ENCODE data around the gene EPPIN.
"Not testable (repeated sequence)": the region's sequence is repeated elsewhere in the genome, so short reads cannot be mapped to it uniquely, and the experiment has no call there.

Gene EPPIN

DNA sequence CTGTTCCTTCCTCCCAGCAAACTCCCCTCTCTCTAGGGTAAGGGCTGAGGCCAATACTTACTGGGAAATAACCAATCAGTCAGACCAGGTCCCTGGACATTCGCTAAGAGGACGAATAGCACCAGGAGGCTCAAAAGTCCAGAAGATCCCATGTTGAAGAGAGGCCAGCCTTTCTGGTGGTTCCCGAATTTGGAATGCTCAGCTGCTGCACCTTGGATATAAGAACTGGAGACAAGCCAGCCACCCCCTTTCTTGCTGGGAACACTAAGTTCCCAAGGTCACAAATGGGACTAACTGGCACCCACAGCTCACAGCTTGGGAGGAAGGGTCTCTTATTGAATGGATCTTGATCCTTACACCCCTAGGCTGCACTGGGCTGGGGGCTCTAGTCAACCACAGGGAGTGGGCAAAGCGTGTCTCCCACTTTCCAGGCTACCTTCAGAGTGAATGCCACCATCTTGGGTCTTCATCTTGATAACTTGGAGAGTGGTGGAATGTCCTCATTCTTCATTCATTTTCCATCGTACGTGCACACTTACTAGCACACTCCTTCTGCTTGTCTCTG lies at the start of gene EPPIN:
TSS of gene EPPIN (minus strand) at position 196 of the 565 bp plus-strand sequence. CDS start at position 152, 44 bp downstream.
- DNase-seq, result no peak

DNA sequence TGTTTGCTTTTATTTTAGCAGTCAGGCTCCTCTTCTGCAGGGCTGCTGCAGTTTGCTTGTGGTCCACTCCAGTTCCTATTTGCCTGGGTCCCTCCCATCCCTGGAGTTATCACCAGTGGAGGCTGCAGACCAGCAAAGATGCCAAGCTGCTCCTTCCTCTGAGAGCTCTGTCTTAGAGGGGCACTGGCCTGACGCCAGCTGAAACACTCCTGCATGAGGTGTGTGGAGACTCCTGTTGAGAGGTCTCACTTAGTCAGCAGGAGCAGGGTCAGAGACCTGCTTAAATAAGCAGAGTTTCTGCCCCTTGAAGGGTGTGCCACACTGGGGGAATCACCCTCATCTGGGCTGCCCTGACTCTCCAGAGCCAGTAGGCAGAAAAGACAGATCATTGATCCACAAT lies 48.0 kb upstream of the EPPIN start:
- DNase-seq, result no peak

DNA sequence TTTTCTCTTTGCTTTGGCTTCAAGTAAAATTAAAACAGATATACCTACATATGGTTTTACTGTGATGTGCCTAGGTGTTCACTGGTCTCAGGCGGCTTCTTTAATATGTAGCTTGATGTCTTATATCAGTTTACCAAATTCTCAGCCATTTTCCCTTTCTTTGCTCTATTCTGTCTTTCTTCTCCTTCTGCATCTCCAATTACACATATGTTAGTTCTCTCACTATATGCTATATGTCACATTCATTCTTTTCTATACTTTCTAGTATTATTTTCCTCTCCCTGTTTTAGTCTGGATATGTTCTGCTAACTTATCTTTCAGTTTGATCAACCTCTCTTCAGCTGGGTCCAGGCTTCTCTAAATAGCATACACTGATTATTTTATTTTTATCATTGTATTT lies 46.3 kb upstream of the EPPIN start:
- no peak for DNase-seq

DNA sequence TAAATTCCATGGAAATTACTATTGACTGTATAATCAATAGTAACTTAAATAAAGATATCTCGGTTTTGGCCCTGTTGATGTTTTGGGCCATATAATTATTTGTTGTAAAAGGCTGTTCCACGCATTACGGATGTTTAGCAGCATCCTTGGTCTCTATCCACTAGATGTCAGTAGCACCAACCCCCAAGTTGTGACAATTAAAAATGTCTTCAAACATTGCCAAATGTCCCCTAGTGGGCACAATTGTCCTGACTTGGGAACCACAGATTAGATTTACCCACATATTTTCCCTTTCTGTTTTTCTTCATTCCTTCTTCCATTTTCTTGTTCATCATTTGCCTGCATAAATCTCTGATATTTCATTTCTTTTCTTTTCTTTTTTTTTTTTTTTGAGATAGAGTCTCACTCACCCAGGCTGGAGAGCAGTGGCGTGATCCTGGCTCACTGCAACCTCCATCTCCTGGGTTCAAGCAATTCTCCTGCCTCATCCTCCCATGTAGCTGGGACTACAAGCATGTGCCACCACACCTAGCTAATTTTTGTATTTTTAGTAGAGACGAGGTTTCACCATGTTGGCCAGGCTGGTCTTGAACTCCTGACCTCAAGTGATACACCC lies 45.5 kb upstream of the EPPIN start:
- peak; percentile 72 to 79 for DNase-seq

DNA sequence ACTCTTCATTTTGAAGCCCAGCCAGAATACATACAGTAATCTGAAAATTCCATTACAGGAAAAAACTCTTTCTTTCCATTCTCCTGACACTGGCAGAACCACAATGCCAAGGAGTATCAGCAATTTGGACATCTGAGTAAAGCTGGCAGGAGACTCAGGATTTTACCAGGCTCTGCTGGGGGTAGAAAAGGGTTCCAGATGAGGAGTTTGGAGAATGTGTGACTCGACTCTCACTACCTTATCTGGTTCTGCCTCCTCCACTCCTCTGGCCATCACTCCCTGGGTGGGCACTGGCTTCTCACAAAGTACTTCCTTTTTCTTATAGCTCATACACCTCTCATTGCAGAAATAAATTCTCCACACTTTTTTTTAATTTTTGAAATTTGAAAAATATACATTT lies 42.5 kb upstream of the EPPIN start:
- no peak for DNase-seq

DNA sequence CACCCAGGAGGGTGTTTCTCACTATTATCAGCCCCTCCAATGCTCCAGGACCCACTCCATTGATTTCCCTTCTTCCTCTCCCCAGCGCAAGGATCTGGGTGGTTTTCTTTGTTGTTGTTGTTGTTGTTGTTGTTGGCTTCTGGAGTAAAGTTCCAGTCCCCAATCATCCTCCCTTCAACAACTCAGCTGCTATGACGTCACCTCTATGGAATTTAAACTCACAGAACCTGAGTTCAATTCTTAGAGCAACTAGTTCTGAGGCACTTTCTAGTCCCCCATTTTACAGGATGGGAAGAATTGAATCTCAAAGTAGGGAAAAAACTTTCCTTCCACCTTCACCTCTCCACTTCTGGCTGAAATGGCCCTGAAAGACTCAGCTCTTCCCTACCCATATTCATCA lies 41.6 kb upstream of the EPPIN start:
- no peak for DNase-seq

DNA sequence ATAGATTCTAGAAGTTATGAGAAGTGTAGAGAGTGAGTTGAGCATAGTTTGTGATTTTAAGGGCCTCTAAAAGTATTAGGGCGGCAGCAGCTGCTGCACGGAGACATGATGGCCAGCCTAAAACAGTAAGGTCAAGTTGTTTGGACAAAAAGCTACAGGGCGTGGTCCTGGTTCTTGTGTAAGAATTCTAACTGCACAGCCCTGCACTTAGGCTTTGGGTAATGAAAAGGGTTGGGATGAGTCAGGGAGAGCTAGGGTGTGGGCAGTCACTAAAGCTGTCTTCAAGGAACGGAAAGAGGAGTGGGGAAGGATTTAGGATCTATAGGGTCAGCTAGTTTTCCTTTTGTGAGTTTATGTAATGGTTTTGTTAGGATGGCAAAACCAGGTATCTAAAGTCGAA lies 38.8 kb upstream of the EPPIN start:
- DNase-seq, result not testable (repeated sequence)

DNA sequence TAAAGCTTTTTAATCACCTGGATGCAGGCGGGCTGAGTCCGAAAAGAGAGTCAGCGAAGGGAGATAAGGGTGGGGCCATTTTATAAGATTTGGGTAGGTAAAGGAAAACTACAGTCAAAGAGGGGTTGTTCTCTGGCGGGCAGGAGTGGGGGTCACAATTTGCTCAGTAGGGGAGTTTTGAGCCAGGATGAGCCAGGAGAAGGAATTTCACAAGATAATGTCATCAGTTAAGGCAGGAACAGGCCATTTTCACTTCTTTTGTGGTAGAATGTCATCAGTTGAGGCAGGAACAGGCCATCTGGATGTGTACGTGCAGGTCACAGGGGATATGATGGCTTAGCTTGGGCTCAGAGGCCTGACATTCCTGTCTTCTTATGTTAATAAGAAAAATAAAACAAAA lies 37.1 kb upstream of the EPPIN start:
- not testable (repeated sequence) for DNase-seq

DNA sequence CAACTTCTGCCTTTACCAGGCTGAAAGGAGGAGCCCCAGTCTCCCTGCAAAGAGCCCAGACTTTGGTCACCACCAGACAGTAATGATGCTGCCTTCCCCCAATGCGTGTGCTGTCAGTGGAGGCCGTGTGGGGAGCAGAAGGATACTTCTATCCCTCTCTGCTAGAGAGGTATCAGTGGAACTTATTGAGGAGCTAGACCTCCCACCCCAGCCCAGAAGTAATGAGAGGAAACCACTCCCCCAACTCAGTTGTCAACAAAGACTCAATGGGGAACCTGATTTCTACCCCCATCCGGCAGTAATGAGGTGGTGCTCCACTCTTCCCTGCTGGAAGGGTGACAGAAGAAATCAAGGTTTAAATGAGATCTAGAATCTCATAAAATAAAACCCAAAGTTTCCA lies 36.3 kb upstream of the EPPIN start:
- DNase-seq, result no peak

DNA sequence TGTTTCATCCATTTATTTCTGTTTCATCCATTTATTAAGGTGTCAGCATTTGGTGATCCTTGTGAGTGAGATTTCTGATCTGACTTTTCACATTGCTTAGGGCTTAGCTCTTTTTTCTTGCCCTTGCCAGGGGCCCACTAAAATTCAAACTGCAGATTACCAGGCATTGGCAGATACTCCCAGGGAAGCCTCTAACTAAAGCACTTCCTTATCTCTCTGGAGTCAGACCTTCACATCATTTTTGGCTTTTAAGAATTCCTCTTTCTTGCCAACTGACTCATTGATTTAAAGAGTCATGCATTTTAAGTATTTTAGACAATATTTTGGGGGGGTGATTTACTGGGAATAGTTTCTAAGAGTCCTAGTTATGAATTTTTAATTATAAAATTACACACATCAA lies 34.5 kb upstream of the EPPIN start:
- no peak for DNase-seq

DNA sequence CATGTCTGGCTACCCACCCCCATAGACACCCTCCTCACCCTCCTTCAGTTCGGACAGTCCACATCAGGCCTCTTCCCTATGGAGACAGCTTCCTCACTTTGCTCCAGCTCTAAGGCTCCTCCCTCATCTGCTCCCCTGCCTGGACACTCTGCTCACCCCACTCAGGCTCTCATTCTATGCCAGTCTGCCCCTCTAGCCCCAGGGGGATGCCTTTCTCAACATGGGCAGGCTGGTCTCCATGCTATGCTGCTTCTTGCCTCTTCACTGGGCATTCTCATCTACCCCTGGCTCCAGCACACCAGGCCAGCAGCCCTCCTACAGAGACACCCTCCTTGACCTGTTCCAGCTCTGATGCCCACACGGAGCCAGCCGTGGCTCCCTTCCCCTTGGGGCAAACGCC lies 32.0 kb upstream of the EPPIN start, which contains the start of gene WFDC8:
TSS of gene WFDC8 (minus strand) at position 101 of the 400 bp plus-strand sequence. CDS start at position 64, 37 bp downstream.
- DNase-seq, result no peak

DNA sequence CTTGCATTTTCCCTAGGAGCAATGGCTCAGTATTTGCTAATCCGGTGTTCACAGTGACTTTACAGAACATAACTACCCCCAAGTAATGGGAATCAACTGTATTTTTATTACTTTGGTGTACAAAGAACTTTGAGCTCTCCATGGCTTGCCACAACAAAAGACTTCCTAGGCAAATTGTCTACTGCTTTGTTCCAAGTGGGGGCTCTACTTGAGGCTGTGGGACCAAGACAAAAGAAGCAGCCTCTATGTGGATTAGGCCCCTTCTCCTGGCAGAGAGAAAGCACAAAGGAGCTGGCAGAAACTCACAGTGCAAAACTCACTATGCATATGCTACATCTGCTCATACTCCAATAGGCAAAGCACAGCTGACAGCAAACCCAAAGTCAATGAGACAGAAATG lies 31.0 kb upstream of the EPPIN start:
- DNase-seq, result no peak

DNA sequence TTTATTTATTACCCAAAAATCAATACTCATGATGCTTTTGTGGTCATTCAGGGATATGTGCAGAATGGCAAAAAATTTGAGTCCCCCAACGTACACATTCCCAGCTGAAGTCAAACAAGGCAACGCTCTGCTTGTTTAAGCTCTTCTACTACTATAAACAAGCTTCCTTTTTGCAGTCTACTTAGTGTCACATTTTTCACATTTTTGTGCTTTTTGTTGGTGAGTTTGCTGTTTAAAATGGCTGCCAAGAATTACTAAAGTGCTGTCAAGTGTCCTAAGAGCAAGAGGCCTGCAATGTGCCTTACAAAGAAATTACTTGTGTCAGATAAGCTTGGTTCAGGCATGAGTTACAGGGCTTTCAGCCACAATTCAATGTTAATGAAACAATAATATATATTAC lies 29.8 kb upstream of the EPPIN start:
- no peak for DNase-seq

DNA sequence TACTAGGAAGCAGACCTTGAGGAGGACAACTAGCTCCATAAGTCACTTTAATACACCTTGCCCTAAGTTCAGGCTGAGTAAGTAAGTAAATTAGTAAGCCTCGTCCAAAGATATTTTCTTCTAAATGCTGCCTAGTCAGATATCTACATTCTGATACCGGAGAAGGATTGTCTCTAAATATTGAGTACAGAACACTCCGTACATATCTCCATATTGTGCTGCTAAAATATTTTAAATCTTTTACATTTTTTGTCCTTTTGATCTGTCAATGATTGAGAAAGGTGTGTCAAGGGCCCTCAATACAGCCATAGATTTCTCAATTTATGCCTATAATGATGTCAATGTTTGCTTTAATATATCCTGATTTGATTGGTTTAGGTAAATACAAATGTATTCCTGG lies 28.7 kb upstream of the EPPIN start:
- DNase-seq, result no peak

DNA sequence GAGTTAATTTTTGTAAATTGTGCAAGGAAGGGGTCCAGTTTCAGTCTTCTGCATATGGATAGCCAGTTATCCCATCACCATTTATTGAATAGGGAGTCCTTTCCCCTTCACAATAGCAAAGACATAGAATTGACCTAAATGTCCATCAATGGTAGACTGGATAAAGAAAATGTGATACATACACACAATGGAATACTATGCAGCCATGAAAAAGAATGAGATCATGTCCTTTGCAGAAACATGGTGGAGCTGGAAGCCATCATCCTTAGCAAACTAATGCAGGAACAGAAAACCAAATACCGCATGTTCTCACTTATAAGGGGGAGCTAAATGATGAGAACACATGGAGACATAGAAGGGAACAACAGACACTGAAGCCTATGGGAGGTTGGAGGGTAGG lies 22.4 kb upstream of the EPPIN start:
- not testable (repeated sequence) for DNase-seq

DNA sequence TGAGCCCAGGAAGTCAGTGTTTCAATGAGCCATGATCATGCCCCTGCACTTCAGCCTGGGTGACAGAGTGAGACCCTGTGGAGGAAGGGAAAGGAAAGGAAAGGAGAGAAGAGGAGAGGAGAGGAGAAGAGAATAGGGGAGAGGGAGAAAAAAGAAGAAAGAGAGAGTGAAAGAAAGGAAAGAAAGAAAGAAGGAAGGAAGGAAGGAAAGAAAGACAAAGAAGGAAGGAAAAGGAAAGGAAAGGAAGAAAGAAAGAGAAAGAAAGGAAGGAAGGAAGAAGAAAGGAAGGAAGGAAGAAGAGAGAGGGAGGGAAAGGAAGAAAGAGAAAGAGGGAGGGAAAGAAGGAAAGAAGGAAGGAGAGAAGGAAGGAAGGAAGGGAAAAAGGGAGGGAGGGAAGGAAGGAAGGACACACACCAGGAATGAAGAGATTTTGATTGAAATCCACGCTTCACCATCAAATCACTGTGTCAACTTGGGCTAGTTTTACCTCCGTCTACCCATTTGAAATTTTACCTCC lies 17.6 kb upstream of the EPPIN start:
- DNase-seq, result no peak

DNA sequence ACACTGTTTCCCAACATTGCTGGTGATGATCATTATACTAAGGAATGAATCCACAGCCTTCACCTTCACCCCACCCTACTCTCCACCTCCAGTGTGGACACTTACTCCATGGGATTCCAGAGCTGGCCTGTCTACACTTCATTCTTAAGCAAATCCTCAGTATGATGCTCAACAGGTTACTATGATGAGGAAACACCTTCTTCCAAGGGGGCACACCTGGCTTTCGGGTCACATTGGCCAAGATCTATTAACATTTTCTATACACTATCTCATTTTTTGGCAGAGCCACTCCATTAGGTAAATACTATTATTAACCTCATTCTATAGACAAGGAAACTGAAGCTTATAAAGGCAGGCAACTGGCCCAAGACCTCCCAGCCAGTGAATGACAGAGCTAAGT lies 8.0 kb upstream of the EPPIN start:
- no peak for DNase-seq

DNA sequence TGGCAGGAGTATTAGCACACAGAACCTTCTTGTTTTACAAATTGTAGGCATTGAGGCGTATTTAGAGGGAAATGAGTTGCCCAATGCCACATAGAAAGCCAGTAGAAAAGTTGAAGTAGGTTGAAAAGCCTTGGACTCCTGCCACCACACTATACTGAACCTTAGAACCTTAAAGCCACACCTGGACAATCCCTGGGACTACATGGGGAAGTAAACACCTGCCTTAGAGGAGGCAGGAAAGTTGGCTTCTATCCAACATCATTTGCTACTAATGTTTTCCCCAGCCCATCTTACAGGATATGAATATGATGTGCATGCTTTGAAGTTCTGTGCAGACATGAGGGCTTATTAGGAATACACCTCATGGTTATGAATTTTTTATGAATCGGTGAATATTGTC lies 5.3 kb upstream of the EPPIN start:
- DNase-seq, result no peak

DNA sequence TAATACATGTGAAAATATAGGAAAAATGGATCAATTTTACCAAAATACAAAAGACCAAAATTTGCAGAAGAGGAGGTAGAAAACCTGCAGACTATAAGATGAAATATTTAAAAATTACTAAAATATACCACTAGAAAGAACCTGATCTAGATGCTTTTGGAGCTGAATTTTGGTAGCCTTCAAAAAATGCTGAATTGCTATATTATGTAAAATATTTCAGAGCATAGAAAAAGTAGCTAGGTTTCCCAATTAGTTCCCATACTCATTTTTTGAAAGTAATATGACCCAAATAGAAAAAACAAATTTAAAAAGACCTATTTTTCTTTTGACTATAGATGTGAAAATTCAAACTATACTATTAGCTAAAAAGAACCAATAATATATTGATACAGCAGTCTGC lies 3.6 kb upstream of the EPPIN start:
- DNase-seq, result no peak

DNA sequence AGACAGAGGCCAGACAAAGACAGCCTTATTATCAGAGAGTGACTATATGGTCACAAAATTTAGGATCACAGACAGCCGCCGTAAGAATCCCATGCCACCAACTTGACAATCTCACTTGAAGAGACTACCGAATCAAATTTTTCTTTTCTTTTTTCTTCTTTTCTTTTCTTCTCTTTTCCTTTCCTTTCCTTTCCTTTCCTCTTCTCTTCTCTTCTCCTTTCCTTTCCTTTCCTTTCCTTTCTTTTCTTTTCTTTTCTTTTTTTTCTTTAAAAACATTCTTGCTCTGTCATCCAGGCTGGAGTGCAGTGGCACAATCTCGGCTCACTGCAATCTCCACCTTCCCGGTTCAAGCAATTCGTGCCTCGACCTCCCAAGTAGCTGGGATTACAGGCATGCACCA lies 1.2 kb upstream of the EPPIN start:
- no peak for DNase-seq

DNA sequence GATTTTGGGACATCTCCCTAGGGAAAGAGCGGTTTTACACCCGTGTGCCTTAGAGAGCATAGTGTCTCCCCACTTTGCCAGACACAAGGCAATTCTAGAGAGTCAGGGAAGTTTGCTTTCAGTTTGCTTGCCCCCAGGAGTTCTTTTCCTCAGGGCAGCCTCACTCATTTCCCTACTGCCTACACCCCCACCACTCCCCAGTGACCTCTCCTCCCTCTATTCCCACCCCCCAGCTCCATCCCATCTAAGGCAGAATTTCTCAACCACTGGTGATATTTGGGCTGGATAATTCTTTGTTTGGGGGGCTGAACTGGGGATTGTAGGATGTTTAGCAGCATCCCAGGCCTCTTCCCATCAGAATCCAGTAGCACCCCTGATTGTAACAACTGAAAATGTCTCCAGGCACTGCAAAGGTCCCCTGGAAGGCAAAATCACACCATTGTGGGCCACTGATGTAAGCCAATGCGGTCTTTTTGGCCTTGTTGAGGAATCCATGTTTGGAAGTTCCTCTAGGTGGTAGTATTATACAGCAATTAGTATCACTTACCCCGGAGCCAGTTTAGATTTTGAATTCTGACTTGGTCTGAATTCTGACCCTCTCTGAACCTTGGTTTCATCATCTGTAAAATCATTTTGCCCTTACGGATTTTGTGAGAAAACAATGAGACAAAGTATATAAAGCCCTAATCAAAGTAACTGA lies 1.3 kb downstream of the EPPIN start:
- DNase-seq, result peak in 1 of 2 experiments; percentile 69

DNA sequence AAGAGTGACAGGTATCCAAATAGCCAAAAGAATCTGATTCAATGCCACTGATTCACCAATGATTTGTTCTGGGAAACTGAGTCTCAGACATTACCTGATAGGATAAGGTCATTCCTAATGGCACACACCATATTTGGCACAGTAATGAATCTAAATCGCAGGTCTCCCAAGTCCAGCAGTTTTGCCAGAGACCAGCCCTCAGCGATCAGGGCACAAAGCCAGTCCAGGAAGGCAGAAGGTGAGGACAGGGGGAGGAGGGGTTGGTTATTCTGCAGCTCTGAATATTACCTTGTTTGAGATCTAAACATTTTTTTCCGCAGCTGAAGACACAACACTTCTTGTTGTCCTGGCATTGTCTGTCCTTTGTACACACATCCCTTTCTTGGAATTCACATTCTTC lies 1.9 kb downstream of the EPPIN start:
- DNase-seq, result no peak

DNA sequence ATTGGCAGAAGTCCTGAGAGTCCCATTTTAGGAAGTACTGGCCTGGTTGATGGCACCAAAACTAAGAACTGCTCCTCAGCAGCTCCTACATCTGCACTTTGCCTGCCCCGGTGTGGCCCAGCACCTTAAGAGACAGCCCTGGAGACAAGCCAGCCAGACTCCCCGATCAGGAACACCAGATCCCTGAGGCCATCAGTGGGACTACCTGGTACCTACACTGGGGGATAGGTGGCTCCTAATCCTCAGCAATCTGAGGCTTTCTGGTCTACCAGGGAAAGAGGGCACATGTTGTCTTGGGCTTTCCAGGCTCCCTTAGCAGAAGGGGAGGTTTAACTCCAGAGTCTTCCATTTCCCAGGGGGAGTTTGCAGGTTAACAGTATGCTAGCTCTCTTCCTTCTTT lies 7.8 kb downstream of the EPPIN start, which contains the start of gene WFDC6:
TSS of gene WFDC6 (minus strand) at position 101 of the 400 bp plus-strand sequence. CDS start at position 26, 75 bp downstream.
- DNase-seq, result no peak

DNA sequence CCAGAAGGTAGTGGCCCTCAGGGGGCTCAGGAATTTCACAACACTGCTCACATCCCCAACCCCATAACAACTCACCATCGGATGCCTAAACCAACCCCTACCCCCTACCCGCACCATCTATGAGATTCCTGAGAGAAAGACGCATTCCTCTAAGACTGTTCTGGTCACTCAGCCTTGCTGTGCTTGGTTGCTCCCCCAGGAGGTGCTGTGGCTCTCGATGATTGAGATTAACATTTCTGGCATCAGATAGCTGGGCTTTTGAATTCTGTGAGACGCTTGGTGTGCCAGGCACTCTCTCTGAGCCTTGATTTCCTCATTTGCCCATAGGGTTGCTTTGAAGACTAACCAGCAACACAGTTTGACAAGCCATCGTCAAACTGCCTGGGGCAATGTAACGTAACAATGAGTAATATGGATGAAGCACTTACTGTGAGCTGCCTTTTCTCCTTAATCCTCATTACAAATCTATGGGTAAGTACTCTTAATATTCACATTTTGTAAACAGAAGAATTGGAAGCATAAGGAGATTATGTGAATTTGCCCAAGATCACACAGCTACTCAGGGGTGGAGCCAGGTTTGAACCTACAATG lies 8.9 kb downstream of the EPPIN start:
- DNase-seq, result no peak

All from NCI-H526 (cell line).